Right lobe of liver (tissue), 4 donors: ENCODE data around the gene WT1.

Experiments used
- CTCF ChIP-seq, 4 donors: fragments of 200-600 bp in 3 of 4; fragments of 450-650 bp in 1 of 4; IDR thresholded peaks; one replicate each; pipeline versions ENCODE4 v1.5.1 to v1.8.0; 2016 to 2022; ENCODE audit warnings: antibody characterized with exemption in 4 of 4, mild to moderate bottlenecking in 2 of 4
- POLR2A ChIP-seq: fragments of 450-650 bp; IDR thresholded peaks from one replicate; pipeline ENCODE4 v1.6.1; 2017; ENCODE audit warnings: antibody characterized with exemption, mild to moderate bottlenecking
- donor health status: DM: no; HTN: no; CAD: no.
- donor health status: DM: no; HTN: no; CAD: no.
- donor health status: DM: no; HTN: yes; CAD: no.

GRCh38 chr11:32433101-32433913 lies 2.0 kb downstream of the WT1 start:
- TF ChIP-seq CTCF (IDR thresholded peaks at IDR 0.05): no peak
- no peak for TF ChIP-seq POLR2A
